GM10266 (cell line): ENCODE measurements around the gene C3orf62.

Source experiments
- DNase-seq: peaks from one replicate; pipeline ENCODE4 v3.0.0; 2012; ENCODE audit errors: extremely low spot score
- TF ChIP-seq, protein P1 (sequence below): IDR thresholded peaks from 2 replicates; pipeline ENCODE4 v1.5.1; 2012; ENCODE audit warnings: mild to moderate bottlenecking, low read depth; ENCODE audit not compliant: control insufficient read depth, insufficient read depth; ENCODE audit errors: missing control alignments

C3orf62 gene

GRCh38 chr3:49283997-49284396 lies 7.0 kb upstream of the C3orf62 start:
- no peak for DNase-seq
- TF ChIP-seq, protein P1, sequence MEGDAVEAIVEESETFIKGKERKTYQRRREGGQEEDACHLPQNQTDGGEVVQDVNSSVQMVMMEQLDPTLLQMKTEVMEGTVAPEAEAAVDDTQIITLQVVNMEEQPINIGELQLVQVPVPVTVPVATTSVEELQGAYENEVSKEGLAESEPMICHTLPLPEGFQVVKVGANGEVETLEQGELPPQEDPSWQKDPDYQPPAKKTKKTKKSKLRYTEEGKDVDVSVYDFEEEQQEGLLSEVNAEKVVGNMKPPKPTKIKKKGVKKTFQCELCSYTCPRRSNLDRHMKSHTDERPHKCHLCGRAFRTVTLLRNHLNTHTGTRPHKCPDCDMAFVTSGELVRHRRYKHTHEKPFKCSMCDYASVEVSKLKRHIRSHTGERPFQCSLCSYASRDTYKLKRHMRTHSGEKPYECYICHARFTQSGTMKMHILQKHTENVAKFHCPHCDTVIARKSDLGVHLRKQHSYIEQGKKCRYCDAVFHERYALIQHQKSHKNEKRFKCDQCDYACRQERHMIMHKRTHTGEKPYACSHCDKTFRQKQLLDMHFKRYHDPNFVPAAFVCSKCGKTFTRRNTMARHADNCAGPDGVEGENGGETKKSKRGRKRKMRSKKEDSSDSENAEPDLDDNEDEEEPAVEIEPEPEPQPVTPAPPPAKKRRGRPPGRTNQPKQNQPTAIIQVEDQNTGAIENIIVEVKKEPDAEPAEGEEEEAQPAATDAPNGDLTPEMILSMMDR = no peak

DNA sequence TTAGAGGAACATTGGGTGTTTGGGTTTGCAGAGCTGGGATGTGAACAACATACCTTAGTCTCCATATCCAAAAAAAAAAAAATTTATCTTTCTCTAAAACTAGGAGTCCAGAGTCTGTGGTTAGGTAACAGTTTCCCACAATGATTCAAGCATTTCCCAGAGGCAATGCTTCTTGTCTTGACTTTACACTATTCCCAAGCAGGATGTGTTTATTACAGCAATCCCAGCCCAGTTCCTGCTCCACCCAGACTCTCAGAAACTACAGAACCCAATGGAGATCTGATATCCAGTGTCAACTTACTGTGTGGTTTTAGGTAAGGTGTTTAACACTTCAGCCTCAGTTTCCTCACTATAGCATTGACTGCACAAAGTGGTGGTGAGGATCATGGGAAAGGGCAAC lies 2.3 kb upstream of the C3orf62 start:
- TF ChIP-seq, protein P1 = no peak

DNA sequence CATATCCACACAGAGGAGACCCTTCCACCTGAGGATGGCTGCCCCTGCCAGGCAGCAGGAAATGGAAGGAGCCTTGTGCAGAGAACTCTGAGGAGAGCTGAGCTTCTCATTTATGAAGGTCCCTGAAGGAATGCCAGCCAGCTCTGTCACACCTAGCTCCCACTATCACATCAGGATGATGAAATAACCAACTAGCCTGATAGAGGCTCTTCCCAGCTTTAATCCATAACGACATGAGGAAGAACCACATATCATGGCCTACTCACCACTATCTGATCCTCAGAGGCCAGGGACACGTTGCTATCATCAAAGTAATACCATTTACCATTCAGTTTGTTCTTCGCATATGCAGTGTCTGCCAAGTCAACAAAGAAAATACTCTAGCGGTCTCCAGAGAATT lies 1.5 kb upstream of the C3orf62 start:
- TF ChIP-seq, protein P1 = no peak
- DNase-seq = no peak

More for the DNA sequence above, 2.3 kb upstream of the C3orf62 start:
- DNase-seq = no peak

DNA sequence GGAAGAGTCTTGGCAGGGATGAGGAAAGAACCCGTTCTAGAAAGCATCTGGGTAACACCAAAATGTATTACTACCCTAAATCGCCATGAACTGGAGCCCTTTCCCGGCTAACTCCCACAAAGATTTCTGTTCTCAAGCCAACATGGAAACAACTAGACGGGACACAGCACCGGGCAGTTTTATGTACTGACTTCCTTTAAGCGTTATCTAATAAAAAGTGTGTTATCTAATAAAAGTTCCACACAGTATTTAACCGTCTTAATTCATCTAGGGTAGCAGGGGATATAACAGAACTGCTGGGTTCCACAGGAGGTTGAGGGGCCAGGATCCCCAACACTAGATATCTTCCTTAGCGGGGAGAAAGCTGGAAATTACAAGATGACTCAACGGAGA lies 347 bp upstream of the C3orf62 start:
- no peak for DNase-seq
- TF ChIP-seq, protein P1 = no peak

GRCh38 chr3:49273825-49274532 lies 3.1 kb downstream of the C3orf62 start:
- no peak for DNase-seq
- TF ChIP-seq, protein P1 = no peak

GRCh38 chr3:49271047-49271446 lies 6.0 kb downstream of the C3orf62 start:
- DNase-seq = no peak
- TF ChIP-seq, protein P1 = no peak

GRCh38 chr3:49270156-49270500 lies 6.9 kb downstream of the C3orf62 start:
- TF ChIP-seq, protein P1 = no peak
- no peak for DNase-seq
